Erythroblast (primary cell): Measurements from ENCODE around the gene TMEM259.
"Not testable (repeated sequence)": the region's sequence is repeated elsewhere in the genome, so short reads cannot be mapped to it uniquely, and the experiment has no call there.

Experiments used
- GATA1 ChIP-seq: IDR thresholded peaks from 2 replicates; pipeline ENCODE4 v1.6.1; 2011; ENCODE audit warnings: low read depth, mild to moderate bottlenecking, control low read depth, low read length, moderate library complexity
- POLR2A ChIP-seq: IDR thresholded peaks from 2 replicates; pipeline ENCODE4 v1.6.1; 2011; ENCODE audit warnings: mild to moderate bottlenecking, low read length

- not testable (repeated sequence) for TF ChIP-seq POLR2A, GATA1
These were observed 4.2 kb upstream of the TMEM259 start for GRCh38 chr19:1025080-1025479.
